Mesenteric fat pad (tissue), 1 donor: Measurements from ENCODE around the gene PEMT. TPM values are rescaled to one million over a fixed set of nuclear protein-coding genes. Genes with fewer than 3 reads are reported as not detected.

Experiments used
- DNase-seq: peaks from one replicate; pipeline ENCODE4 v3.0.0-alpha.2; 2020; ENCODE audit warnings: low spot score
- total RNA-seq: library from RNA; stranded (reverse); fragmentation: NEBNext Ultra II Directional; extraction: Animal tissue kit (Norgen Biotek cat#: 25700); gene quantifications from one replicate; pipeline ENCODE4 v1.2.1, GENCODE V29; 2021
- donor health status: DM: yes; HTN: yes; CAD: no.

Gene PEMT
- total RNA-seq, 1 donor from 2014 or later = 151 TPM

DNA sequence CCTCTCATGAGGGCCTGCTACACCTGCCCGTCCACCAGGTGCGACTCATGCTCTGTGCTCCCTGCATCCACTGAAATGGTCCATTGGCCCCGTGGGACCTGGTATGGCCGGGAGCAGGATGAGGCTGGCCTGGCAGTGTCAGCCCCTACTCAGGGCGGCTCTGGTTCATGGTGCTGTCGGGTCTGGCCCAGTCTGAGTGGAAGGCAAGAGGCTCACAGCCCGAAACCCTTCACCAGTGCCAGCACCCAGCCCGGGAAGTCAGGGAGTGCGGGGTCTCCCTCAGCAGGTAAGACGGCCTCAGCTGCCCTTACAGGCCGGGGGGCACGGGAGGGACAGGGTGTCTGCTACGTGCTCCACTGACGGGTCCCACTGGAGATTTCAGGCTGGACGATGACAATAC is 54.8 kb downstream of the PEMT start:
- DNase-seq = no peak

DNA sequence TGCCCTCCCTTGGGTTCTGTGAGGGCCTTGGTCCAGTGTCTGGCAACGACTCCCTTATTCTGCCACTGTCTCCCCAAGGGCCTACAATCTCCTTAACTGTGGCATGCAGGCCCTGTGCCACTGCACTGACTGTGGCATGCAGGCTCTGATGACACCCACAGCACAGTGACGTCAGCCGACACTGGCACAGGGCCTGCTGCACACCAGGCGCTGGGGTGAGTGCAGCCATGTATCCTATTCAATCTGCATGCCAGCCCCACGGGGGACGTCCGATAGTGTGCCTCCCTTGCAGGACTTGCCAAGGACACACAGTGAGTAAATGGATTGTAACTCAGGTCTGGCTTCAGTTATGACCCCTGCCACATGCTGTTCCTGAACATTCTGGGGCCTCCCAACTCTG is 55.6 kb downstream of the PEMT start:
- no peak for DNase-seq

DNA sequence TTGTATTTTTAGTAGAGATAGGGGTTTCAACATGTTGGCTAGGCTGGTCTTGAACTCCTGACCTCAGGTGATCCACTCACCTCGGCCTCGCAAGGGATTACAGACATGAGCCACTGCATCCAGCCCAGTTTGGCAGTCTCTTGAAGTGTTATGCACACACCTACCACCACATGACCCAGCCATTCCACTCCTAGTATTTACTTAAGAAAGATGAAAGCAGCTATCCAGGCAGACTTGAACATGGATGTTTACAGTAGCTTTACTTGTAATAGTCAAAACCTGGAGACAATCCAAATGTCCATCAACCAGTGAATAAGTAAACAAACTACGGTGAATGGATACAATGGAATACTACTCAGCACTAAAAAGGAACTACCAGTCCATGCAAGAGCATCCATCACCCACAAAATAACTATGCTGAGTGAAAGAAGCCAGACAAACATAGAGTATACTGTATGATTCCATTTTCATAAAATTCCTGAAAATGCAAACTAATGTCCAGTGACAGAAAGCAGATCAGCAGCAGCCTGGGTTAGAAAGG is 57.5 kb downstream of the PEMT start:
- no peak for DNase-seq

DNA sequence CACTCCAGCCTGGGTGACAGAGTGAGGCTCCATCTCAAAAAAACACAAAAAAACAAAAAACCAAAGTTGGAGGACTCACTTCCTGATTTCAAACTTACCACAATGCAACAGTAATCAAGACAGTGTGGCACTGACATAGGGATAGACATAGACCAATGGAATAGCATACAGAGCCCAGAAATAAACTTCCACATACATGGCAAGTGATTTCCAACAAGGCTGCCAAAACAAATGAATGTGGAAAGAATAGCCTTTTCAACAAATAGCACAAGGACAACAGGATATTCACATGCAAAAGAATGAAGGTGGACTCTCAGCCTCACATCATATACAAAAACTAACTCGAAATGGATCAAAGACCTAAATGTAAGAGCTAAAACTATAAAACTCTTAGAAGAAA is 58.5 kb downstream of the PEMT start:
- no peak for DNase-seq

DNA sequence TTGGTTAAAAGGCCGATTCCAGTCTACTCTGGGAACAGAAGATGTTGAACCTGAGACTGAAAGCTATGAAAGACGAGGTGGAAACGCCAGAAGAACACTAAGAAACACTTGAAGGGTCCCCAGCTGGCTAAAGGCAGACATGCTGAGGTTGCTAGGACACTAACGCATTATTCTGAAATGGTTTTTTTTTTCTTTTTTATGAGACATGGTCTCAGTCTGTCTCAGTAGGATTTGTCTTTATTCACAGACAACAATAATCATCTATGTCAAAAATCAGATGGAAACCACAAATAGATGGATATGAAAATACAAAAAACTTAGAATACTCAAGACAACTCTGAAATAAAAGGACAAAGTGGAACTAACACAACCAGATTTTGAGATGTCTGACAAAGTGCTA is 60.4 kb downstream of the PEMT start:
- no peak for DNase-seq

DNA sequence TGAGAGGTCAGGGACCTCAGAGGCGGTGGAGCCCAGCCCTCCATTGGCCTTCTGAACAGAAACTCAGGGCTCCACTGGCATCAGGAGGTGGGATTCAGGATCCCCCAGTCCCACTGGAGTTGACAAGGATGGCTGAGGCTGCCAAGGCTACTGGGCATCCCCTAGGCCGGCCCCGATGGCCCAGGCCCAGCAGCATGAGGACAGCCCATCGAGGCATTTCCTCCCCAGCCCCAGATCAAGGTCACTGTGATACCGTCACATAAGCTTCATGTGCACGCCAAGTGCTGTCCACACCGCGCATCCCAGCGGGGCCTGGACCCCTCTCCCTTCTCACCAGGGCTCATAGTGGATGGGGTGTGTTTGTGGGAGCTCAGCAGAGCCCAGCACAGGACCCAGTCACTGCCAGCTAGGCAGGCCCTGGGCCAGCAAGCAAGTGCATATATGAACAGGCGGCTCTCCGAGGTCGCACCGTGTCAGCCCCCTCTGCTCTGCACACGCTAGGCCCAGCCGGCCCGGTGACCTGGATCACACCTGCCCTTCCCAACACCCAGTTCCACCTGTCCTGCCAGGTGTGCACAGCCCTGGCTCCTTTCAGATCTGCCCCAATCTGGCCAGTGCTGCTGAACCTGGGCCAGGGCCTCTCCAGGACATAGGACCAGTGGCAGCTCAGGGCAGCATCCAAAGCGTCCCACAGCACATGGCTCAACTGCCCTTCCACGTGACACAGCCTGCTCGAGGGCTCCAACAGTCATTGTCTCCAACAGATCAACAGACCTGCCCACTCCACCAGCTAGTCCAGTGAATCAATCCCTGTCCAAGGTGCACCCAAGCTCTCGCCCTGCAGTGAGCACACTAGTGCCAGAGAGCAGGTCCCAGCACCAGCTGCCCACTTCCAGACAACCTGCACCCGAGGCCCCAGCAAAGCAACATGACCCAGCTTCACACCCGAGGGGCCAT is 62.5 kb downstream of the PEMT start:
- no peak for DNase-seq

DNA sequence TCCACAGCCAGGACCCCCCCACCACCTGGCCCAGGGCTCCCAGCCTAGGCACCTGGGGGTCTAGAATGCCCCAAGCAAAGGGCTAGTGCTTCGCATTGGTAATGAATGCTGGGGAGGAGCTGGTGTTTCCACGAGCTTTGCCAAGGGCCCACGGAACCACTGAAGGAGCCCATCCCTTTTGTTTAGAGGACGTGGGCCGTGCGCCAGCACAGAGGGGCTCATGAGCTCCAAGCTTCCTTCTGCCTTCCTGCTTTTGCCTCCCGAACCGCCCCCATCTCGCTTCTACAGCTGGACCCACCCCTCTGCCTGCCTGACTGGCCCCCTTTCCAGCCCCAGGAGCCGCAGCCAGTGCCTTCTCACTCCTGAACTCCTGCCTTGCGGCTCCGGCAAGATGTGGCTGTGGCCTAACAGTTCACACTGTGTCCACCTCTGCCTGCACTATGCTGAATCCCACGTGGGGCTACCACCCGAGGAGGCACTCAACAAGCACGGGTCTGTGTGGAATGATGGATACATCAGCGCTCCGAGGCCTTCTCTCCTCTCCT is 63.5 kb downstream of the PEMT start:
- no peak for DNase-seq

DNA sequence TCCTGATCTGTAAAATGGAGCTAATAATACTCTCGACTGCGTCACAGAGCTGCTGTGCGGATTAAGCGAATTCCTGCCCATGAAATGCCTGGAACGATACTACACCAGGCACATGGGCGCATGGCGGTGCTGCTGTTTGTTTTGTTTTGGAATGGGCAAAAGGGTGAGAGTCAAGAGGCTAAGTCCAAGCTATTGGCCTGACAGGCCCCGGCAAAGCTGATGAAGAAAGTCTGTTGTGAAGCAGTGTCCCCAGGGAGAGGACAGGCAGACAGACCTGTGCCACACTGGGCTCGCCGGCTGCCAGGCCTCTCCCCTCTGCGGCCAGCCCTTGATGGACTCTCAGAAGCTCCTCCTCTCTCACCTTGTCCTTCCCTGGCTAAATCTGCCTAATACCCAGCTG is 64.0 kb downstream of the PEMT start:
- no peak for DNase-seq

DNA sequence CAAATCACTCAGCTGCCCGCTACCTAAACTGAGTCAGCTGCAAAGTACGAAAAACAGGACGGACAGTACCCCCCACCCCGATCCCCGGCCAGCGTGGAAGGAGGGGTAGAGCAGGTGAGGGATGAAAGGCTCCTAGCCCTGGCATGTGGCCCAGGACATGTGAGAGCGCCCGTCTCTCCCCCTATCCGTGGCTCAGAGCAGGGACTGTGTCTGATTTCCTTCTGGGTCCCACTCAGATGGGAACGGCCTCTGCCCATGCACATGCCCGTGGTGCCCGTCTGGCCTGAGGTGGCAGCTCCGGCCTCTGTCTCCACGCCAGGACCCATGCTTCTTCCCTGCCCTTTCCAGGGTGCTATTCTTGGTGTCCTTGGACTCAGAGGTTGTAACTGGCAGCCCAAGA is 65.1 kb downstream of the PEMT start:
- DNase-seq = no peak

DNA sequence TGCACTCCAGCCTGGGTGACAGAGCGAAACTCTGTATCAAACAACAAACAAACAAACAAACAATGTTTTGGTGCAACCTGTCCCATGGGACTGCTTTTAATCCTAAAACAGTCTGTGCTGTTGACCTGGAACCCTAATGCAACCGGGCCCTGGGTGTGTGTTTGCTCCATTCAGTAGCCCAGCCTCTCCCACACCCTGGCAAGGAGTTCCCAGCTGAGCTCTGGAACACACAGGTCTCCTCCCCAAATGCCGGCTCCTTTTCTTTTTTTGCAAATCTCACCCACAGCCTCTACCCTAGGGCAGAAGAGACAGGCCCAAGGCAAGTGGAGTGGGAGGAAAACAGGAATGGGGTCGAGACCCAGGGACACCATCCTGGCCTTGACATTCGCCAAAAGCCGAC is 65.6 kb downstream of the PEMT start:
- DNase-seq = no peak

DNA sequence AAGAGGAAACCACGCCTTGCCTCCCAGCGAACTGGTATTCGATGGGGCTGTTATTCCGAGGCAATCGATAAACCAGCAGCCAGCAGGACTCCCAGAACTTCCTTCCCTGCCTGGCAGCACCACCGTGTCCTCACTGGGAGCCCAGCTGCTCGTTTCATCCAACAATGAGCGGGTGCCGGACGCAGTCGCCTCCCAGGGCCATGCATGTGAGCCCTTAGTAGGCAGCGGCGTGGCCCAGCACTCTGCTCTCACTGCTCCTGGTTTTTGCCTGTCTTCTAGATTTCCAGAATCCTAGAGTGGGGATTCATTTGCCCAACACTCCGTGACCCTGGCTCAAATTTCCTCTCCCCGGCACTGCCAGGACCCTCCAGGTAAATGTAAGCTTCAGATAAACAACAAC is 66.2 kb downstream of the PEMT start:
- no peak for DNase-seq

DNA sequence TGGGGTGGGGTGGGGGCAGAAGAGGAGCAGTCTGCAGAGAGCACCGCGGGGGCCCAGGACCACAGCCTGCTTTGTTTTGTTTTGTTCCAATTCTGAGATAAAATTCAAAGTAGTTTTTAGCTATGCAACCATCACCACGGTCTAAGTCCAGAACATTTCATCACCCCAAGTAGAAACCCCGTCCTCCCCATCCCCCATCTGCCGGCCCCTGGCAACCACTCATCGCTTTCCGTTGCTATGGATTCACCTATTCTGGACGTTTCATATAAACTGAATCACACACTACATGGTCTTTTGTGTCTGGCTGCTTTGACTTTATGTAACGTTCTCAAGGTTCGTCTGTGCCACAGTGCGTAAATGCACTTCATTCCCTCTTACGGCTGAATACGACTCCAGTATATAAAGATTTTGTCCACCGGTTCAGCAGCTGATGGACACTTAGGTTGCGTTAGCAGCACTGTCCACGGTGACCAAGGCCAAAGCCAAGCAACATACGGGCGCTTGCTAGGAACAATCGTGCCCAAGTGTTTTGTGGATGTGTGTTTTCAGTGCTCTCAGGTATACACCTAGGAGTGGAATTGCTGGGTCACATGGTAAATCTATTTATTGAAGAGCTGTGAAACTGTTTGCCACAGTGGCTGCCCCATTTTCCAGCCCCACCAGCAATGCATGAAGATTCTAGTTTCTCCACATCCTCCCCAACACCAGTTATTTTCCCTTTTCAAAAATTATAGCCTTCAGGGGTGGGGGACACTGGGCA is 67.6 kb downstream of the PEMT start:
- DNase-seq = no peak

DNA sequence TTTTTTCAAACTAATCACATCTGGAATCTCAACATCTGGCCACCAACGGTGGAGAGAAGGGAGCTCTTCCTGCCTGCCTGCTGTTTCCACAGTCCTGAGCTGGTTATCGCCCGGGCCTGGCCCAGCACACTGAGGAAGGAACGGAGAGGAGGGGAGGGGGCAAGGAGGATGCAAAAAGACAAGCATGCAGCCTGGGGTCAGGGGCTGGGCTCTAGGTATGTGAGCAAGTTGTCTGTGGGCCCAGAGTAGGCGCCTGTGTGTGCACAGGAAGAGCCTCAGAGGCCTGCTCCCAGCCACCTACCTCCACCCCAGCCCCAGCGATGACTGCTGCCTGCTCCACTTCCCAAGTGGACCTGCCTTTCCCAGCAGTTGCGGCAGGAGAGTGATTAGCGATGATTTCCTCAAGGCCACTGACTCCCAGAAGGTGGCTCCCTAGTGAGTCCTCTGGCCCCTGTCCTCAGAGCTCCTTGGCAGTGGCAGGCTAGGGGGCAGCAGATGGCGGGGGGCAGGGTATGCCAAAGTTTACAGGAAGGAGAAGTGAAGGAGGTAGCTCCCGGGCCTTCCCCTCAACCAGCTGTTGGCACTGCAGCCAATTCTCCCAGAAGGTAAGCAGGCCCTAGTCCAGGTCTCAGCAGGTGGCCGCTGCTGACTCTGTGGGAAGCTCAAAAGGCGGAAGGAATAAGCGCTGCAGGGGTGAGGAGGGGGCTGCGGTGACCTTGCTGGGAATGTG is 68.3 kb downstream of the PEMT start:
- no peak for DNase-seq

DNA sequence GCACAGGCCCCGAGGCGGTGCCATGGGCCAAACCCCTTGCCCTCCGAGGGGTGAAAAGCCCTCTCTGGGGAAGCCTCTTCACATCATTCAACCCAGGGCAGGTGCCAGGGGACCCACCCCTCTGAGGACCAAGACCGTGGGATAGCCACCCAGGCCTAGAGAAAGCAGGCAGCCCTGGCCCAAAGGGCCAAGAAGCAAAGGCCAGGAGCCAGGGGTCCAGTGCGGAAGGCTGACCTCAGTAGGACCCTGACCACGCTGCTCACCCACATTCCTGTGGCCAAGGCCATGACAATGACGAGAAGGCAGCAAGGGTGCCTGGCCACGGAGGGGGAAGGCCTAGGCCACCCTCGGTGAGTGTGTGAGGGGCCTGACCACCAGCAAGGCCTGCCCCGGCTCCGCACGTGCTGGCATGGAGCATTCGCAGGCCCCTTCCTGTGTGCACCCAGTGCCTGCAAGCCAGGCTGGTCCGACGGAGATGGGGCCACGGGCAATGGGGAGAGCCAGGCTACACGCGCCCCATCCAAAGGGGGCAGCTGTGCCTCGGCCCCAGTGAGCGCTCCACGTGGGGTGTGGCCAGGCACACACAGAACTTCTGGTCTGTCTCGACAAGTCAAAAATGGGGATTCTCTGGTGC is 70.8 kb downstream of the PEMT start:
- DNase-seq = no peak

DNA sequence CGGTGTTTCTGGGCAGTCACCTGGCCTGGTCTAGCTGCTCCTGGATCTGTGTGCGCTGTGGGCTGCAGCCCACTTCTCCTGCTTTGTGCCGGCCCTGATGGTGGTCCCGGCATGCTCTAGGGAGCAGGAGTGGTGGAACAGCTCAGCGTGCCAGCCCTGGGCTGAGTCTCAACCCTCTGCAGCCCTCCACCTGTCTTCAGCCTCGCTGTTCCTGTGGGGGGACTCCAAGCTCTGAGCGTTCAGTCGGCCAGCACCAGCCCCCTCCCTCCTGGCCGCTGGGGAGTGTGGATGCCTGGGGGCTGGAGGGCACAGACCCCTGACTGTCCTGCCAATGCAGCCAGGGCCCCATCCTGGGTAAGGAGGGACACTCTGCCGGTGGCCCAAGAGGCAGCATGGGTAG is 71.6 kb downstream of the PEMT start:
- DNase-seq = no peak

DNA sequence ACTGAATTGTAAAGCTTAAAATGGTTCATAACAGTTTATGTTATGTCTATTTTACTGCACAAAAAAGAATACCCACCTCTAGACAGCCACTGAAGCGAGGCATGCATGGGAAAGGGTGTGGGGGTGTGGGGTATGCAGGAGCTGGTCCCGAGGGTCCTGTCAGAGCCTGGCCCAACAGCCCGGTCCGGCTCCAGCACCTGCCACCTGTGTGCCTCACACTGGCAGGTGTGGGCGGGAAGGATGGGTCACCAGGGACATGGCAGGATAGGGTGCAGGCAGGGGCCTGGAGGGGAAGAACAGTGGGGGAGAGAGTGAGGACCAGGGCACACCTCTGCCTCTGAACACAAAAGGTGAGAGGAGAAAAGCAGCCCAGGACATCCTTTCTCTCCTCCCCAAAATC is 72.6 kb downstream of the PEMT start:
- DNase-seq = no peak

DNA sequence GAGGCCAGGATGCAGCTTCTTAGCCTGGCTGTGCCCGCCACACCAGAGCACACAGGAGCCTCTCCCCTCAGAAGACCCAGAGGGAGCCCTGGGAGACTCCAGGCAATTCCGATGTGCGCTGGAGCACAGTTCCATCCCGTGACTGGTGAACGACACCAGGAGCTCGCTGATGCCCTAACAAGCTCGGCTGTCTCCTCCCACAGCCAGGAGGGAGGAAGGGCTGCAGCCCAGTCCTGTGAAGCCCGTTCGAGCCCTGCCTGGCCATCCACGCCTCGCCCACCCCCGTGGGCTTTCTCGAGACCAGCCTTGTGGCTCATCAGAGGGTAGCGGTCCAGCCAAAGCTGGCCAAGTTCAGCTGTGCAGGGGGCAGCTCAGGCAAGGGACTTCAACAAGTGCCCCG is 73.5 kb downstream of the PEMT start:
- no peak for DNase-seq

DNA sequence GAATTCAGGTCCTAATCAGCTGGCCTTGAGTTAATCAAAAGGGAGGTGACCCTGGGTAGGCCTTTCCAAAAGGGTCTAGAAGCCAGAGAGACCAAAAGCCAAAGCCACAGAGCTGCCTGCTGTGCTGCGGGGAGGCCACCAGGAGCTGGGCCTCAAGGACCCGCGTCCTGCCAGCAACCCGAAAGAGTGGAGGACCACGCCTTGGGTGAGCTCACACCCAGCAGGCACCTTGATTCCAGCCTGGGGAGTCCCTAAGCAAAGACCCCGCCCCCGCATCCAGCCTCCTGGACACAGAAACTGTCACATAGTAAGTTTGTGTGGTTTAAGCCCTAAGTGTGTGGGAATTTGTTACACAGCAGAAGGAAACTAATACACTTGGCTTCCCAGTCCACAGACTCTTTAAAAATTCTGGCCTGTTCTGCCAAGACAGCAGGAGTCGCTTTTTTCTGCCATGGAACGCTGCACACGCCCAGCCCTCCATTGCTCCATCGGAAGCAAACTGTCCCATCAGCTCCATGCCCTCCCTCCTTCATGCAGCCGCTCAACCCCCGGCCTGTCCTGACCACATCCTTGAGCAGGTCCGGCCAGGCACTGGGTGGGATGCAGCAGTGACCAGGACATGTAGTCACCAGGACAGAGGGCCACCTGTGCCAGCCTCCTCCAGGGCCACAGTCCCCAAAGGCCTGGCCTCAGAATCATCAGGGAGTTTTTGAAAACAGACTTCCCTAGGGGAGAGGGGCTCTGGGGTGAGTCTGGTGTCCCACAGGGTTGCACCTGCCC is 74.4 kb downstream of the PEMT start:
- no peak for DNase-seq

DNA sequence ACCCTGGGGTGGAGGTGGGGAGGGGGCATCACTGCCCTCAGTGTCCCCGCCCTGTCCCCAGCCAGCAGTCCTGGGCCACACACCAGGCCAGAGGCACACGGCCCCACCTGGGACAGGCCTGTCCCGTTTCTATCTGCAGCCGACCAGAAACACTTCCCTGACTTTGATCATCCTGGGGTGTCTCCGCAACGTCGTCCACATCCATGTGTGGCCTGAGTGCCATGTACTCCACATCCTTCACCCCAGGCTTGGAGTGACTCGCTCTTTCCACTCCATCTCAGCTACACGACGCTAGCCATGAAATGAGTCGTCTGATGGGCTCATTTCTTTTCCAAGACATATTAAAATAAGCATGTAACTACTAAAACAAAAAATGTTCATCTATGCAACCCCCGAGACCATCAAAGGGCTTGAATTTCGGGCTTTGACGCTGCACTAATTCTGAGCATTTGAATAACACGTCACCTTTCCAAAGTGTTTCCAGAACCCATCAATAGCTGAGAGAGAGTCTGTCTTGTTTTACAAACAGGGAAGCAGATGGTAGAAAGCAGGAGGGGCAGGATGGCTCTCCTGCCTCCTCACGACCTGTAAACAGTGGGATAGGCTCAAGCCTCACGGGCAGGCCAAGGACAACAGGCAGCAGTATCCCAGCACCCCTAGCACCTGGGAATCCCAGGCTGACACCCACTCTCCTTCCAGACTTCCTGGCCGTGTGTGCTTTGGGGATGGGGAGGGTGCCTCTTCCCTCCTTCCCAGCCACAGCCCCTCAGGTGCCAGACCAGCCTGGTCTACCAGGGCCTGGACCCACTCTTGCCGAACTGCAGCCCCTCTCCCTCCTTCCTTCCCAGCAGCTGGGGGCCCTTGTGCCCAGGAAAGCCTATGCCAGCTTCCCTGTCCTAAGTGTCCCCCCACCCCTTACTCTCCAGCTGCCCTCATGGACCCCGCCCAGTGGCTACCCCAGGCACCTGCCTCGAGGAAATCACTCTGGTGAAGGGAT is 75.3 kb downstream of the PEMT start:
- DNase-seq = no peak
